Naive B cell (primary cell): ENCODE measurements around the gene FZD7. TPM values are rescaled to one million over a fixed set of nuclear protein-coding genes. Genes with fewer than 3 reads are reported as not detected.

Experiments
- ATAC-seq, 2 donors: fragments of 150-1000 bp; cut with Tn5 transposase; 2 replicates each; pipeline ENCODE4 v1.10.0; 2021; ENCODE audit warnings: low read depth in 2 of 2, mild to moderate bottlenecking in 2 of 2, moderate library complexity in 2 of 2
- DNase-seq: peaks from one replicate; pipeline ENCODE4 v3.0.0; 2022
- H3K27ac Mint-ChIP-seq, 6 donors: one replicate each; pipeline ENCODE4 v1.8.0; 2020 to 2022; ENCODE audit warnings: mild to moderate bottlenecking in 6 of 6, mixed read lengths in 6 of 6, moderate library complexity in 5 of 6, inconsistent platforms in 2 of 6
- H3K27me3 Mint-ChIP-seq, 3 donors: one replicate each; pipeline ENCODE4 v1.8.0; 2021 to 2022; ENCODE audit warnings: mixed read lengths in 3 of 3, mild to moderate bottlenecking in 1 of 3
- H3K36me3 Mint-ChIP-seq, 2 donors: one replicate each; pipeline ENCODE4 v1.8.0; 2020 to 2022; ENCODE audit warnings: mixed read lengths in 2 of 2, inconsistent platforms in 1 of 2, mild to moderate bottlenecking in 1 of 2
- H3K4me1 Mint-ChIP-seq, 3 donors: one replicate each; pipeline ENCODE4 v1.8.0; 2020 to 2022; ENCODE audit warnings: mixed read lengths in 3 of 3, inconsistent platforms in 1 of 3, mild to moderate bottlenecking in 1 of 3, moderate library complexity in 1 of 3
- H3K4me3 Mint-ChIP-seq, 8 donors: one replicate each; pipeline ENCODE4 v1.8.0; 2020 to 2022; ENCODE audit warnings: mild to moderate bottlenecking in 8 of 8, mixed read lengths in 8 of 8, moderate library complexity in 8 of 8, inconsistent platforms in 2 of 8
- H3K9me3 Mint-ChIP-seq, 7 donors: one replicate each; pipeline ENCODE4 v1.8.0; 2020 to 2022; ENCODE audit warnings: mixed read lengths in 7 of 7, mild to moderate bottlenecking in 5 of 7, inconsistent platforms in 2 of 7, moderate library complexity in 1 of 7
- polyA plus RNA-seq, 6 donors: library from polyadenylated mRNA; unstranded; fragments of 300-500 nt; fragmentation: Illumina TruSeq; gene quantifications; one replicate each; pipeline ENCODE4 v1.2.3, GENCODE V29; 2021; ENCODE audit warnings: low read depth in 6 of 6

FZD7 gene
- polyA plus RNA-seq, 6 donors from 2014 or later, result 0.13 to 0.17 TPM; not detected in 4

GRCh38 chr2:202049092-202049728 lies 15.6 kb downstream of the FZD7 start:
- H3K27me3 Mint-ChIP-seq, result peaks cover 25 to 55% (median 43%) of the 10 kb centered on the region in 3 donors
- no peak overlapping the region for H3K27ac Mint-ChIP-seq
- H3K36me3 Mint-ChIP-seq, result no peaks in the 10 kb centered on the region
- H3K4me1 Mint-ChIP-seq, result no peaks in the 10 kb centered on the region
- DNase-seq (no peak), ATAC-seq (no peak)
- H3K4me3 Mint-ChIP-seq, result peak overlapping the region in 1 of 8 donors; percentile 26
- H3K9me3 Mint-ChIP-seq, result no peaks in the 10 kb centered on the region

- DNase-seq (no peak), ATAC-seq (no peak)
- H3K4me1 Mint-ChIP-seq, result no peaks in the 10 kb centered on the region
- H3K4me3 Mint-ChIP-seq, result no peak overlapping the region
- H3K9me3 Mint-ChIP-seq, result no peaks in the 10 kb centered on the region
- H3K36me3 Mint-ChIP-seq, result no peaks in the 10 kb centered on the region
- H3K27me3 Mint-ChIP-seq, result peaks cover 32 to 55% (median 43%) of the 10 kb centered on the region in 3 donors
- H3K27ac Mint-ChIP-seq, result peak overlapping the region in 1 of 6 donors; percentile 2
Observed at GRCh38 chr2:202049840-202050239, 16.2 kb downstream of the FZD7 start.

- Mint-ChIP-seq H3K4me3 (no peak overlapping the region), H3K27ac (no peak overlapping the region)
Observed at GRCh38 chr2:202050652-202051051, 17.0 kb downstream of the FZD7 start.

DNA sequence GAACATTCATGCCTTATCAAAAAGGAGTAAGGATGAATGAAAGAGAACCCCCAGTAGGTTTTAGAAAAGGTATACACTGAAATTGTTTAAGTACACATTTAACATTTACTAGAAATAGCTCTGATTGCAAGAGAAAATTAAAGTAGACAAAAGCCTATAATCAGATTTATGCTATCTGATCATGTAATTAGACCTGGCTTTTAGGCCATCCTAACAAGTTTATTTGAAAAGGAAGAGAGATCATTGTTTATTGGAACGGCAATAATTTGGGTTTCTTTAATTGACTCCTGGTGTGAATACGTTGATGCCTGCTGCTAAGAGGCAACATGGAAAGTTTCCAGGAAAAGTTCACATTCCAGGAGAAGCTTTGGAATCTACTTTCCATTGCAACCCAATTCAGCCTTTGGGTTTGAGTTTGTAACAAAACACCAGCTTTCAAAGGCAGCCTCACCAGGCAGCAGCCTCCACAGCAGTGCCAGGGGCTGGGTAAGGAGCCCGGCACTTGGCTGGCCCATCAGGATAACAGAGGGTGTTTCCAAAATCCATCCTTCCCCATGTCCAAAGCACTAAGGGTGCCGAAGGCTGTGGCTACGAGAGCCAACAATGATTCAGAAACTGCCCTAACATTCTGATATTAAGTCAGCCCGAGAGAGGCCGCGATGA lies 18.0 kb downstream of the FZD7 start:
- Mint-ChIP-seq H3K4me3 (no peak overlapping the region), H3K4me1 (no peaks in the 10 kb centered on the region), H3K27me3 (peaks cover 37 to 56% (median 47%) of the 10 kb centered on the region in 3 donors), H3K36me3 (no peaks in the 10 kb centered on the region), H3K27ac (no peak overlapping the region), H3K9me3 (no peaks in the 10 kb centered on the region)
- DNase-seq (no peak), ATAC-seq (no peak)

More at GRCh38 chr2:202050652-202051051, 17.0 kb downstream of the FZD7 start:
- Mint-ChIP-seq H3K36me3 (no peaks in the 10 kb centered on the region), H3K4me1 (no peaks in the 10 kb centered on the region), H3K9me3 (no peaks in the 10 kb centered on the region), H3K27me3 (peaks cover 36 to 55% (median 43%) of the 10 kb centered on the region in 3 donors)
- ATAC-seq (no peak), DNase-seq (no peak)

DNA sequence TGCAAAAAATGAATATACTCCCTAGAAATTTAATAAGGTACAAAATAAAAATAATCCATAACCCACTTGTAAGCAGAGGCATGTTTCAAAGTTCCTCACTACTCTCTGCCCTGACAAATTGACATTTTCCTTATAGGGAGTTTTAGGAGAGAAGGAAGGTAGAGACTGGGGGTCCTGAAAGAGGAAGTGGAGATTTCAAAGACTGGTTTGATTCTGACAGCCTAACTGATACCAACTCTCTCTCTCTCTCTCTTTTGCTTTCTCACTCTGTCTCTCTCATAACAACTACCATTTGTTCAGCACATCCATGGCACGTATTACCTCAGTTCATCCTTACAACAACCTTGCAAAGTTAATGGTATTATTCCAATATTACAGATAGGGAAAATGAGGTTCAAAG lies 18.6 kb downstream of the FZD7 start:
- no peak overlapping the region for H3K4me3 Mint-ChIP-seq
- H3K27me3 Mint-ChIP-seq, result peaks cover 37 to 53% (median 45%) of the 10 kb centered on the region in 3 donors
- H3K9me3 Mint-ChIP-seq, result no peaks in the 10 kb centered on the region
- DNase-seq (no peak), ATAC-seq (no peak)
- no peaks in the 10 kb centered on the region for H3K4me1 Mint-ChIP-seq
- H3K36me3 Mint-ChIP-seq, result no peaks in the 10 kb centered on the region
- H3K27ac Mint-ChIP-seq, result no peak overlapping the region

- Mint-ChIP-seq H3K27ac (no peak overlapping the region), H3K9me3 (peaks cover 0 to 2% (median 0%) of the 10 kb centered on the region in 7 donors), H3K4me1 (no peaks in the 10 kb centered on the region), H3K27me3 (peaks cover 40 to 53% (median 45%) of the 10 kb centered on the region in 3 donors), H3K36me3 (no peaks in the 10 kb centered on the region), H3K4me3 (no peak overlapping the region)
- DNase-seq, result no peak
- no peak for ATAC-seq
Observed at GRCh38 chr2:202054679-202055078, 21.0 kb downstream of the FZD7 start.

GRCh38 chr2:202056611-202057010 lies 23.0 kb downstream of the FZD7 start:
- Mint-ChIP-seq H3K4me1 (no peaks in the 10 kb centered on the region), H3K9me3 (peaks cover 0 to 2% (median 0%) of the 10 kb centered on the region in 7 donors), H3K4me3 (no peak overlapping the region), H3K36me3 (no peaks in the 10 kb centered on the region), H3K27ac (no peak overlapping the region), H3K27me3 (peaks cover 45 to 59% (median 46%) of the 10 kb centered on the region in 3 donors)
- ATAC-seq (no peak), DNase-seq (no peak)

DNA sequence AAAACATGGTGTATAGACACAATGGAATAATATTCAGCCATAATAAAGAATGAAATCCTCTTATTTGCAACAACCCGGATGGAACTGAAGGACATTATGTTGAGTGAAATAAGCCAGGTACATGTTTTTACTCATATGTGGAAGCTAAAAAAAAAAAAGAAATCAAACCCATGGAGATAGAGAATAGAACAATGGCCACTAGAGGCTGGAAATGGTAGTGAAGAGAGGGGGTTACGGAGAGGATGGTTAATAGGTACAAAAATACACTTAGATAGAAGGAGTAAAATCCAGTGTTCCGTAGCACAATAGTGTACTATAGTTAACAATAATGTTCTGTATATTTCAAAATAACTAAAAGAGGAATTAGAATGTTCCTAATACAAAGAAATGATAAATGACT lies 26.6 kb downstream of the FZD7 start:
- Mint-ChIP-seq H3K9me3 (peaks cover 0 to 2% (median 0%) of the 10 kb centered on the region in 7 donors), H3K27ac (no peak overlapping the region), H3K4me1 (no peaks in the 10 kb centered on the region), H3K27me3 (peaks cover 35 to 47% (median 35%) of the 10 kb centered on the region in 3 donors), H3K36me3 (no peaks in the 10 kb centered on the region), H3K4me3 (no peak overlapping the region)
- DNase-seq, result no peak
- ATAC-seq, result no peak

DNA sequence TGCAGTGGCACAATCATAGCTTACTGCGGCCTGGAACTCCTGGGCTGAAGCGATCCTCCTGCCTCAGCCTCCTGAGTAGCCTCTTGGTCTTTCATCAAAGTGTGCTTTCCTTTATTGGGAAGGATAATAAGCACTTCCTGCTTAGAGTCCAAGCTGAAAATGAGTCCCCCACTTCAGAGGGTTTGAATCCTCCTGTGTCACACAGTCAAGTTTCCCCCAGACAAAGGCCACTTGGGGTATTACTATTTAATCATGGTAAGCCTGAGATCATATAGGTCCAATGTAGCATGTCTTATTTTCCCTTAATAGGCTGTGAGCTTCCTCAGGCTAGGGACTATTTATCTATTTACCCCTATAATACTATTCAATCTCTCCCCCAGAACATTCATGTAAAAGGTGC lies 28.0 kb downstream of the FZD7 start:
- no peak for ATAC-seq
- Mint-ChIP-seq H3K27me3 (peaks cover 22 to 39% (median 26%) of the 10 kb centered on the region in 3 donors), H3K9me3 (peaks cover 0 to 2% (median 0%) of the 10 kb centered on the region in 7 donors), H3K27ac (no peak overlapping the region), H3K36me3 (no peaks in the 10 kb centered on the region), H3K4me1 (no peaks in the 10 kb centered on the region), H3K4me3 (no peak overlapping the region)
- DNase-seq, result no peak

- Mint-ChIP-seq H3K27me3 (peaks cover 9 to 23% (median 21%) of the 10 kb centered on the region in 3 donors), H3K27ac (no peak overlapping the region), H3K36me3 (no peaks in the 10 kb centered on the region), H3K4me1 (no peaks in the 10 kb centered on the region), H3K4me3 (no peak overlapping the region), H3K9me3 (no peaks in the 10 kb centered on the region)
- ATAC-seq, result no peak
- DNase-seq, result no peak
Observed at GRCh38 chr2:202064171-202064880, 30.7 kb downstream of the FZD7 start.

- no peaks in the 10 kb centered on the region for H3K9me3 Mint-ChIP-seq
- no peak overlapping the region for H3K4me3 Mint-ChIP-seq
- DNase-seq, result no peak
- H3K27me3 Mint-ChIP-seq, result peaks cover 6 to 21% (median 18%) of the 10 kb centered on the region in 3 donors
- ATAC-seq, result no peak
- no peaks in the 10 kb centered on the region for H3K4me1 Mint-ChIP-seq
- H3K36me3 Mint-ChIP-seq, result no peaks in the 10 kb centered on the region
- H3K27ac Mint-ChIP-seq, result no peak overlapping the region
Observed at GRCh38 chr2:202064881-202065230, 31.2 kb downstream of the FZD7 start.

GRCh38 chr2:202065876-202066275 lies 32.2 kb downstream of the FZD7 start:
- H3K27ac Mint-ChIP-seq, result no peak overlapping the region
- peaks cover 0 to 21% (median 11%) of the 10 kb centered on the region in 3 donors for H3K27me3 Mint-ChIP-seq
- H3K4me1 Mint-ChIP-seq, result no peaks in the 10 kb centered on the region
- no peaks in the 10 kb centered on the region for H3K36me3 Mint-ChIP-seq
- DNase-seq, result no peak
- no peak for ATAC-seq
- H3K4me3 Mint-ChIP-seq, result no peak overlapping the region
- H3K9me3 Mint-ChIP-seq, result no peaks in the 10 kb centered on the region

DNA sequence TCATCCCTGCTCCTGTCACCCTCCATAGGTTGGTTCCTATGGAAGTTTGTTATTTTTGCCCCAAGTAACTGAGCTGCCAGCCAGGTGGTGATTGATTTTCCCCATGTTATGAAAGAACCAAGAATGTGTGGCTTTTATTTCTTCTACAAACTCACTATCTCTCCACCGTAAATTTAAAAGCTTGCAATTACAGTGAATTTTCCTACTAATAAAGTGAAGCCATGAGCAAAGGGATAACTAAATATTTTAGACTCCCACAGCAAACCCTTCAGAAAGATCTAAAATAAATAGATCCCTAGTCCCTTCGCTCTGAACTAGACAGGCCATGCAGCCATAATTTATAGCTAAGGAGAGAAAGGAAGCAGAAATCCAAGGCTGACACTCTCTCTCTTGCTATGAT lies 33.2 kb downstream of the FZD7 start:
- no peak overlapping the region for H3K27ac Mint-ChIP-seq
- peaks cover 0 to 21% (median 9%) of the 10 kb centered on the region in 3 donors for H3K27me3 Mint-ChIP-seq
- H3K4me3 Mint-ChIP-seq, result no peak overlapping the region
- DNase-seq (no peak), ATAC-seq (no peak)
- no peaks in the 10 kb centered on the region for H3K36me3 Mint-ChIP-seq
- H3K9me3 Mint-ChIP-seq, result peaks cover 0 to 1% (median 0%) of the 10 kb centered on the region in 7 donors
- no peaks in the 10 kb centered on the region for H3K4me1 Mint-ChIP-seq

DNA sequence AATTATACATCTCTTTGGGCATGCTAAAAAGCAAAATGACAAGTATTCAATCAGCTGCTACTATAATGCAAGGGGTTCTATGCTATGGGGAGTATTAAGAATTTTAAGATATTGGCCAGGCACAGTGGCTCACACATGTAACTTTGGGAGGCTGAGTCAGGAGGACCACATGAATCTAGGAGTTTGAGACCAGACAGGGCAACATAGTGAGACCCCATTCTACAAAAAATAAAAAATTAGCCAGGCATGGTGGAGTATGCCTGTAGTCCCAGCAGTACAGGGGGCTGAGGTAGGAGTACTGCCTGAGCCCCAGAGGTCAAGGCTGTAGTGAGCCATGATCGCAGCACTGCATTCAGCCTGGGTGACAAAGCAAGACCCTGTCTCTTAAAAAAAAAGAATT lies 33.9 kb downstream of the FZD7 start:
- H3K27ac Mint-ChIP-seq, result no peak overlapping the region
- H3K4me1 Mint-ChIP-seq, result no peaks in the 10 kb centered on the region
- H3K27me3 Mint-ChIP-seq, result peaks cover 0 to 23% (median 6%) of the 10 kb centered on the region in 3 donors
- H3K36me3 Mint-ChIP-seq, result no peaks in the 10 kb centered on the region
- ATAC-seq, result no peak
- H3K4me3 Mint-ChIP-seq, result no peak overlapping the region
- peaks cover 0 to 1% (median 0%) of the 10 kb centered on the region in 7 donors for H3K9me3 Mint-ChIP-seq
- DNase-seq, result no peak
